Panc1 (cell line): ENCODE measurements around the gene FYCO1. TPM values are rescaled to one million over a fixed set of nuclear protein-coding genes. Genes with fewer than 3 reads are reported as not detected.

Experiments
- ATAC-seq: fragments of 200-7000 bp; cut with Tn5 transposase; 2 replicates; pipeline ENCODE4 v1.9.1; 2020; ENCODE audit warnings: mild to moderate bottlenecking, moderate library complexity
- BruUV-seq: library from RNA; stranded (reverse); fragments of 400-500 nt; replicated peaks from 2 replicates; lab custom pipeline; 2021; lab: Mats Ljungman, UMichigan
- CTCF ChIA-PET: fragments of 300-600 bp; sonication (Branson Sonifier 250); formaldehyde crosslinking; loops from one replicate; lab custom pipeline; 2022; ENCODE audit warnings: antibody characterized with exemption; lab: Charles Lee
- POLR2A ChIA-PET: fragments of 300-600 bp; sonication (Branson Sonifier 250); formaldehyde crosslinking; loops from one replicate; lab custom pipeline; 2022; ENCODE audit warnings: antibody characterized with exemption; lab: Charles Lee
- DNase-seq: peaks from one replicate; pipeline ENCODE4 v3.0.0-alpha.2; 2010; ENCODE audit warnings: low read depth, low spot score
- H3K27ac ChIP-seq: 2 replicates; pipeline ENCODE4 v1.5.1; 2011; ENCODE audit warnings: mild to moderate bottlenecking, low read length, inconsistent platforms
- H3K27me3 ChIP-seq: fragments of 200-500 bp; sonication (Bioruptor generic); 2 replicates; pipeline ENCODE4 v1.6.0; 2014; ENCODE audit warnings: low read length, inconsistent platforms; ENCODE audit not compliant: control insufficient read depth, insufficient read depth
- H3K36me3 ChIP-seq: fragments of 200-500 bp; sonication (Bioruptor generic); 2 replicates; pipeline ENCODE4 v1.5.1; 2014; ENCODE audit warnings: inconsistent platforms, mild to moderate bottlenecking, low read length, moderate library complexity; ENCODE audit not compliant: control insufficient read depth, insufficient read depth
- H3K4me1 ChIP-seq: 2 replicates; pipeline ENCODE4 v1.5.1; 2011; ENCODE audit warnings: inconsistent platforms, mild to moderate bottlenecking, low read length, moderate library complexity; ENCODE audit not compliant: control insufficient read depth, insufficient read depth
- H3K4me3 ChIP-seq, 2 experiments: 2 replicates each; pipeline ENCODE4 v1.5.1; 2011 to 2012; ENCODE audit warnings: low read depth in 2 of 2, low read length in 2 of 2, mild to moderate bottlenecking in 2 of 2, inconsistent platforms in 1 of 2, moderate library complexity in 1 of 2
- H3K9me3 ChIP-seq: fragments of 200-500 bp; sonication (Bioruptor generic); 2 replicates; pipeline ENCODE4 v1.5.1; 2014; ENCODE audit warnings: low read depth, mild to moderate bottlenecking, inconsistent platforms, low read length, moderate library complexity; ENCODE audit not compliant: control insufficient read depth, insufficient read depth
- POLR2AphosphoS5 ChIP-seq: IDR thresholded peaks from 2 replicates; pipeline ENCODE4 v1.6.1; 2012; ENCODE audit warnings: mild to moderate bottlenecking, low read depth, low read length, moderate library complexity
- SIN3A ChIP-seq: IDR thresholded peaks from 2 replicates; pipeline ENCODE4 v1.6.1; 2012; ENCODE audit warnings: low read depth, mild to moderate bottlenecking, low read length, moderate library complexity, borderline replicate concordance; ENCODE audit not compliant: insufficient read depth
- TCF7L2 ChIP-seq: IDR thresholded peaks from 2 replicates; pipeline ENCODE4 v1.6.1; 2011; ENCODE audit warnings: mild to moderate bottlenecking, low read depth, low read length, inconsistent platforms
- in situ Hi-C: cut with HindIII; loops from 2 replicates; pipeline ENCODE4 v1.10.0; 2016; ENCODE audit warnings: low sequenced_read_pairs, low pct_unique_long_range_greater_than_20kb
- intact Hi-C: fragments of 100-400 bp; cut with micrococcal nuclease; formaldehyde crosslinking; loops from one replicate; pipeline ENCODE4 v1.10.0; 2022; ENCODE audit not compliant: unreplicated experiment
- total RNA-seq: library from RNA; stranded (reverse); gene quantifications from one replicate; pipeline ENCODE4 v1.2.1, GENCODE V29; 2021; ENCODE audit not compliant: unreplicated experiment
- TF ChIP-seq, protein P1 (sequence below): fragments of 450-650 bp; IDR thresholded peaks from 2 replicates; pipeline ENCODE4 v1.5.1; 2017; ENCODE audit warnings: mild to moderate bottlenecking
- TF ChIP-seq, protein P2 (sequence below), 2 experiments: IDR thresholded peaks; 2 replicates each; pipeline ENCODE4 v1.6.1; 2011 to 2012; ENCODE audit warnings: low read depth in 2 of 2, control low read depth in 1 of 2, low read length in 1 of 2, mild to moderate bottlenecking in 1 of 2, moderate library complexity in 1 of 2; ENCODE audit not compliant: insufficient read depth in 1 of 2

Gene FYCO1
- total RNA-seq, 1 experiment from 2014 or later, result 8.7 TPM

DNA sequence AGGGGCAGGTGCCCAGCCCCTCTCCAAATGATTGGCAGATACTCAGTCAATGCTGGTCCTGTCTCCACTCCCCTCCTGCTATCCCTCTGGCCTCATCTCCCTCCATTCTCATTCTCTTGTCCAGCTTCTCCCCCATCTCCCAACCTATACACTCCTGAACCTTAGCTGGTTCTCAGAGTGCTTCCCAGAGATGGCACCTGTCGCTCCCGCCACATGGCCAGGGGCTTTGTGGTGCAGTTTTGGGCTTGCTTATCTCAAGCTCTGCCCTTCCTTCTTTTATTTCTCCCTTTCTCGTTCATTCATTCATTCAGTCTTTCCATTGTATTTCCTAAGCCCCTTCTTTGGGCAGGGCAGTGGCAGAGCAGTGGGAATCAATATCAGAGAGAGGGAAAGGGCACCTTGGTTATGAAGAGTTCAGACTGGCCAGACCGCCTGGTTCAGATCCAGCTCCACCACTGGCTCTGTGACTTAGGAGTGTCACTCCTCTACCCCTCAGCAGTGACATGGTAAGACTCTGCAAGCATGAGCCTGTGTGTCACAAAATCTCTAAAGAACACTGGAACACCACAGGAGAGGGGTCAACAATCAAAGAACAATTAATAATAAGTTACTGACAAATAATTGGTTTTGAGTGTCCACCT is 72.6 kb downstream of the FYCO1 start:
- no peak for DNase-seq
- Histone ChIP-seq H3K27me3 (no peaks in the 10 kb centered on the region), H3K4me3 (no peak overlapping the region), H3K9me3 (no peaks in the 10 kb centered on the region), H3K36me3 (no peaks in the 10 kb centered on the region), H3K4me1 (no peaks in the 10 kb centered on the region), H3K27ac (no peak overlapping the region)
- TF ChIP-seq, protein P1, sequence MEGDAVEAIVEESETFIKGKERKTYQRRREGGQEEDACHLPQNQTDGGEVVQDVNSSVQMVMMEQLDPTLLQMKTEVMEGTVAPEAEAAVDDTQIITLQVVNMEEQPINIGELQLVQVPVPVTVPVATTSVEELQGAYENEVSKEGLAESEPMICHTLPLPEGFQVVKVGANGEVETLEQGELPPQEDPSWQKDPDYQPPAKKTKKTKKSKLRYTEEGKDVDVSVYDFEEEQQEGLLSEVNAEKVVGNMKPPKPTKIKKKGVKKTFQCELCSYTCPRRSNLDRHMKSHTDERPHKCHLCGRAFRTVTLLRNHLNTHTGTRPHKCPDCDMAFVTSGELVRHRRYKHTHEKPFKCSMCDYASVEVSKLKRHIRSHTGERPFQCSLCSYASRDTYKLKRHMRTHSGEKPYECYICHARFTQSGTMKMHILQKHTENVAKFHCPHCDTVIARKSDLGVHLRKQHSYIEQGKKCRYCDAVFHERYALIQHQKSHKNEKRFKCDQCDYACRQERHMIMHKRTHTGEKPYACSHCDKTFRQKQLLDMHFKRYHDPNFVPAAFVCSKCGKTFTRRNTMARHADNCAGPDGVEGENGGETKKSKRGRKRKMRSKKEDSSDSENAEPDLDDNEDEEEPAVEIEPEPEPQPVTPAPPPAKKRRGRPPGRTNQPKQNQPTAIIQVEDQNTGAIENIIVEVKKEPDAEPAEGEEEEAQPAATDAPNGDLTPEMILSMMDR, result no peak
- no peak for TF ChIP-seq TCF7L2
- TF ChIP-seq, protein P2, sequence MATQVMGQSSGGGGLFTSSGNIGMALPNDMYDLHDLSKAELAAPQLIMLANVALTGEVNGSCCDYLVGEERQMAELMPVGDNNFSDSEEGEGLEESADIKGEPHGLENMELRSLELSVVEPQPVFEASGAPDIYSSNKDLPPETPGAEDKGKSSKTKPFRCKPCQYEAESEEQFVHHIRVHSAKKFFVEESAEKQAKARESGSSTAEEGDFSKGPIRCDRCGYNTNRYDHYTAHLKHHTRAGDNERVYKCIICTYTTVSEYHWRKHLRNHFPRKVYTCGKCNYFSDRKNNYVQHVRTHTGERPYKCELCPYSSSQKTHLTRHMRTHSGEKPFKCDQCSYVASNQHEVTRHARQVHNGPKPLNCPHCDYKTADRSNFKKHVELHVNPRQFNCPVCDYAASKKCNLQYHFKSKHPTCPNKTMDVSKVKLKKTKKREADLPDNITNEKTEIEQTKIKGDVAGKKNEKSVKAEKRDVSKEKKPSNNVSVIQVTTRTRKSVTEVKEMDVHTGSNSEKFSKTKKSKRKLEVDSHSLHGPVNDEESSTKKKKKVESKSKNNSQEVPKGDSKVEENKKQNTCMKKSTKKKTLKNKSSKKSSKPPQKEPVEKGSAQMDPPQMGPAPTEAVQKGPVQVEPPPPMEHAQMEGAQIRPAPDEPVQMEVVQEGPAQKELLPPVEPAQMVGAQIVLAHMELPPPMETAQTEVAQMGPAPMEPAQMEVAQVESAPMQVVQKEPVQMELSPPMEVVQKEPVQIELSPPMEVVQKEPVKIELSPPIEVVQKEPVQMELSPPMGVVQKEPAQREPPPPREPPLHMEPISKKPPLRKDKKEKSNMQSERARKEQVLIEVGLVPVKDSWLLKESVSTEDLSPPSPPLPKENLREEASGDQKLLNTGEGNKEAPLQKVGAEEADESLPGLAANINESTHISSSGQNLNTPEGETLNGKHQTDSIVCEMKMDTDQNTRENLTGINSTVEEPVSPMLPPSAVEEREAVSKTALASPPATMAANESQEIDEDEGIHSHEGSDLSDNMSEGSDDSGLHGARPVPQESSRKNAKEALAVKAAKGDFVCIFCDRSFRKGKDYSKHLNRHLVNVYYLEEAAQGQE (IDR thresholded peaks at IDR 0.05; ENCODE audit: insufficient read depth in 1 of 2, low read depth in 2 of 2, low read length in 1 of 2), result no peak
- TF ChIP-seq SIN3A, result no peak
- TF ChIP-seq POLR2AphosphoS5, result no peak
- in situ Hi-C loops, result no loop called here
- ChIA-PET CTCF (no interaction called here), POLR2A (no interaction called here)
- intact Hi-C loops, result loop anchor here (10.0 kb wide), 1 partner anchor 408 kb away; no protein-coding TSS in a partner anchor
- ATAC-seq, result no peak
- BruUV-seq, result no TSS peak

DNA sequence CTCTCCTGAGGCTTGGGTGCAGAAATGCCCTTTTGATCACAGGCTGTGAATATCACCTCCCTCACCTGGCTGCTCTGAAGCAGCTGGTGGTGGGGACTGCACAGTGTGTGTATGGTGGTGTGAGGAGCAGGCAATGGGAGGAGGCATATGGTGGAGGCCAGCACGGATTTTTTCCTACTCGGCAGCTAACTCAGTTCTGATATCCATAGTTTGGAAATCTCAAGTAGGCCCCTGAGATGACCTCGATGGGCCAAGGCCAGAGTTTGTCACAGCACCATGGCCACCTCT is 73.6 kb downstream of the FYCO1 start:
- DNase-seq (no peak), ATAC-seq (no peak)
- Histone ChIP-seq H3K27me3 (no peaks in the 10 kb centered on the region), H3K27ac (no peak overlapping the region), H3K9me3 (no peaks in the 10 kb centered on the region), H3K4me1 (no peaks in the 10 kb centered on the region), H3K36me3 (no peaks in the 10 kb centered on the region), H3K4me3 (no peak overlapping the region)
- intact Hi-C loops, result loop anchor here (10.0 kb wide), 1 partner anchor 407 kb away; no protein-coding TSS in a partner anchor
- ChIA-PET CTCF (no interaction called here), POLR2A (no interaction called here)
- no TSS peak for BruUV-seq
- in situ Hi-C loops, result no loop called here
- TF ChIP-seq, protein P1, result no peak
- no peak for TF ChIP-seq TCF7L2
- TF ChIP-seq SIN3A, result no peak
- TF ChIP-seq POLR2AphosphoS5, result no peak
- TF ChIP-seq, protein P2 (IDR thresholded peaks at IDR 0.05; ENCODE audit: insufficient read depth in 1 of 2, low read depth in 2 of 2, low read length in 1 of 2), result no peak
